ENCODE results near the gene RIT2.

The RIT2 gene

GRCh38 chr18:42941021-42941420 lies 174.5 kb downstream of the RIT2 start:
- H3K27ac ChIP-seq = no peak overlapping the region
- DNase-seq (ENCODE audit: low read depth, low spot score) = no peak

DNA sequence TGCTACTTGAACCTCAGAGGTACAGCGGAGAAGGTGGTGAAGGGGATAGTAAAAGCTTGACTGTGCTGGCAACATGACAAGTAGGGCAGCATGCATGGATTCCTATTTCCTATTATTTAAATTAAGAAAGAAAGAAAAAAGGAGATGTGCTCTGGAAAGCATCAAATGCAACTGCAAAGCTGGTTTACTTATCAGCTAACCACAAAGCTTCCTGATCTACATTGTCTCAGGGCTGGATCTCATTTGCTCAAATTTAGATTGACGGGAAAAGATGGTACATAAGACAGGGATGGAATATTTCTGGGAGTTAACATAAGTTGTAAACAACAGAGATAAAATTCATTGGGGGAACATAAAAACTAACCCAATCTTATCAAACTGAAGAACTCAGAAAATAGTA lies 178.0 kb downstream of the RIT2 start:
- no peak for DNase-seq (ENCODE audit: low read depth, low spot score)
- H3K27ac ChIP-seq = no peak overlapping the region

GRCh38 chr18:42936289-42936688 lies 179.2 kb downstream of the RIT2 start:
- DNase-seq (ENCODE audit: low read depth, low spot score) = no peak
- no peak overlapping the region for H3K27ac ChIP-seq

GRCh38 chr18:42931491-42931890 lies 184.0 kb downstream of the RIT2 start:
- DNase-seq (ENCODE audit: low read depth, low spot score) = no peak
- H3K27ac ChIP-seq = no peak overlapping the region

DNA sequence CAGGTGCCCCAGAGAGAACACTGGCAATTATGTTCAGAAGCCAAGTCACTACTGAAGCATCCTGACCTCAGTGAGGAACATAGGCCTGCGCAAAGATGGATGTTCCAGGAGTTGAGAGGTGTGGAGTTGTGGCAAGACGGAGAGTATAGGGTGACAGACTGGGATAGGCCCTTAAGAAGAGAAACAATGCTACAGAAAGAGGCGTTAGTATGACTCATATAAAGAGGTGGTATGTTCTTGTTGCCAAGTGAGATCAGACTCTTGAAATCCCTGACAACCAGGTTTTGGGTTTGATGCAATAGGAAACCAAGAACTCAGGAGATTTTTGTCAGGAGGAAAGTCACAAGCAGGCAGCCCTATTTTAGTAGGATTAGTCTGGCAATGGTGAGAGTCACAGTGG lies 185.6 kb downstream of the RIT2 start:
- DNase-seq (ENCODE audit: low read depth, low spot score) = no peak
- no peak overlapping the region for H3K27ac ChIP-seq

DNA sequence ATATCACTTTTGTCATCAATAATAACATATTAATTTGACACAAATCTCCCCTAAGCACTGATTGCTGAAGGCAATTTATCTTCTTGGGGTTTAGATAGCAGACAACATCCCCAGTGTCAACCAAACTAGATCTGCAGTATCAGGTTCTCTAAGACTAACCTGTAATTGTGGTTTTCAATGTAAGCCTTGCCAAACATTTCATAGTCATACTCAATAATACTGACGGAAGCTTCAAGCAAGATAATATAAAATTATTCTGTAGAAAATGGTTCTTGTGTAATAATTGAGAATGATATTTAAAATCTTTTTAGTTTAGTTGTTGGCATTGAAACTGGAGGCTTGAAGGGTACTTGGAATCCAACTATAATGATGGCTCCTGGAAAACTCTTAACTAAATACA lies 186.3 kb downstream of the RIT2 start:
- DNase-seq (ENCODE audit: low read depth, low spot score) = no peak
- no peak overlapping the region for H3K27ac ChIP-seq

- DNase-seq (ENCODE audit: low read depth, low spot score) = no peak
- no peak overlapping the region for H3K27ac ChIP-seq
Observed at GRCh38 chr18:42925036-42925435, 190.4 kb downstream of the RIT2 start.

GRCh38 chr18:42922363-42922762 lies 193.1 kb downstream of the RIT2 start:
- DNase-seq (ENCODE audit: low read depth, low spot score) = no peak
- H3K27ac ChIP-seq = no peak overlapping the region

GRCh38 chr18:42921226-42921737 lies 194.2 kb downstream of the RIT2 start:
- DNase-seq (ENCODE audit: low read depth, low spot score) = no peak
- no peak overlapping the region for H3K27ac ChIP-seq

DNA sequence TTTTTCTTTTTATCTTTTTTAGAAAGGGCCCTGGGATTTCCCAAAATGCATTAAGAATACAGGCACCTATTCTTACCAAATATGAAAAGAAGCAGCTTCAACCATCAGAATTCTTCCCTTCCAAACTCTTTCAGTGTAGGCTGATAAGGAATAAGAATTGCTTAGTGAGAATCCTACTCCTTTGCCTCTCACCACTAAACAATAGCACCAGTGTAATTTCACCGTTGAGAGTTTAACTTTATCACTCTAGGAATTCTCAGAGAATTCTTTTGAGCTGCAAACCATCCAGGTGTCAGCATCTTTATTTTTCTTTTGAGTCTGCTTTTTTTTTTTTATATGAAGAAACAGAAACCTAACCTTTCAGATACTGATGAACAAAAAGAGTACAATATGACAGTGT lies 194.9 kb downstream of the RIT2 start:
- DNase-seq (ENCODE audit: low read depth, low spot score) = no peak
- H3K27ac ChIP-seq = no peak overlapping the region

DNA sequence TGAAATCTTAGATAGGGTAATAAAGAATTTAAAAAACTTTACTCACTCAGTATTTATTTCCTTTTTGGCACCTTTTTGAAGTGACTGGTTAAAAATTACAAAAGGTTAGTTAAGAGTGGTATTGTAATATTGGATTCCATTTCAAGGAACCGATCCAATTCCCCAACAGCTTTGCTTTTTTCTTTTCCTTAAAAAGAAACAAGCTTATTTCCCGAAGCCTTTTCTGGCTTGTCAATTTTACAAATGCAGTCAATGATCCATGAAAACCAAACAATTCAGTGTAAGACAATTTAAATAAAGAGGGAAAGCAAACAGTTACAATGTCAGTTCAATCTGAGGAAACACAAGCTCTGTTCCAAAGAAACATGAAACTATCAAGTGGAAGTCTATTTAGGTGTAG lies 200.2 kb downstream of the RIT2 start:
- no peak overlapping the region for H3K27ac ChIP-seq
- DNase-seq (ENCODE audit: low read depth, low spot score) = no peak

DNA sequence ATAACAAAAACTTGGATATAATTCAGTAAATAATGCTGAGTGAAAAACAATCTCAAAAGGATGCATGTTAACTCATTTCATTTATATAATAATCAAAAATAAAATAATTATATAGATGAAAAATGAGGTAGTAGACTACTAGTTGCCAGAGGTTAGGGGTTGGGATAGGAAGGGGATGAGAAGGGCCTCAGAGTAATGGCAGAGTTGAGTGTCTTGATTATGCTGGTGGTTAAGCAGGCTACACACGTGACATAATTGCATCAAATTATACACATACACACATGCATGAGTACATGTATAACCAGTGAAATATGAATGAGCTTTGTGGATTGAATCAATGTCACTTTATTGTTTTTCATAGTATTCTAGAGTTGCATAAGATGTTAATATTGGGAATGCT lies 201.0 kb downstream of the RIT2 start:
- DNase-seq (ENCODE audit: low read depth, low spot score) = no peak
- no peak overlapping the region for H3K27ac ChIP-seq

DNA sequence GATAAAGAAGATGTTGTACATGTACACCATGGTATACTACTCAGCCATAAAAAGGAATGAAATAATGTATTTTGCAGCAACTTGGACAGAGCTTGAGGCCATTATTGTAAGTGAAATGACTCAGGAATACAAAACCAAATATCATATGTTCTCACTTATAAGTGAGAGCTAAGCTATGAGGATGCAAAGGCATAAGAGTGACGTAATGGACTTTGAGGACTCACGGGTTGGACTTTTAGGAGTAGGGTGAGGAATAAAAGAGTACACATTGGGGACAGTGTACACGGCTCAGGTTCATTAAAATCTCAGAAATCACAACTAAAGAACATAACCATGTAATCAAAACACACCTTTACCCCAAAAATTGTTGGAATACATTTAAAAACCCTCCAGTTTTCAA lies 206.4 kb downstream of the RIT2 start:
- no peak for DNase-seq (ENCODE audit: low read depth, low spot score)
- no peak overlapping the region for H3K27ac ChIP-seq

DNA sequence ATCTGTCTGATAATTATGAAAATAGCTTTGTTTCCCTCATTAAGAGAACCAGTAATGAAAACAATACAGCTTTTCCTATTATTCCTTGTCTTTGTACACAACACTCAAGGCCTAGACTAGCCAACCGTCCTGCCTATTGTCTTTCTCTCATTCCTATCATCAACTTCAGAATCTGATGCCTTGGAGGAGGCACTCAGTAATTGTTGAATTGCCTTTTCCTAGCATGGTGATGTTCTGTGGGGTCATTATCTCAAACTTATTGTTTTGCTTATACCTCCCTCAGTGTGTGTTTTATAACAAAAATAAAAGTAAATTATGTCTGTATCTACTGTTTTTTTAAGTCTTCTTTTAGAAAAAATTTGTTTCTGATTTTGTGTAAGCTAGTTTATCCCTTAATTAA lies 208.7 kb downstream of the RIT2 start:
- no peak overlapping the region for H3K27ac ChIP-seq
- no peak for DNase-seq (ENCODE audit: low read depth, low spot score)

GRCh38 chr18:42901161-42901560 lies 214.3 kb downstream of the RIT2 start:
- DNase-seq (ENCODE audit: low read depth, low spot score) = no peak
- no peak overlapping the region for H3K27ac ChIP-seq

DNA sequence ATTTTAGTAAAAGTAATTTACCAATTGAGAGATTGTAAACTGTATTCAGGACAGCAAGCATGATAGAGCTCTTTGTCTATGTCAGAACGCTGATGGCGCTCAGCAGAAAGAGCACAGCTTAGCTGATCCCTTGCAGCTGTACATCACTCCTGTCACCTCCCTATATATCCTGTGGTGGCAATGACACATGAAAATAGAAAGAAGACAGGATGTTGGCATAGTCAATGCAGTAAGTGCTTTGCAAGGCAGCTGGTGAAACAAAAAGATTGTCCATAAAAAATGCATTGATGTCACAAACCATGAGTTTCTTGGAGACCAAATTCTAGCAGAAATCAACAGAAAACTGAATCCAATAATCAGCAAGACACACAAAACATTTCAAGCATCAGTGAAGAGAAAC lies 221.5 kb downstream of the RIT2 start:
- DNase-seq (ENCODE audit: low read depth, low spot score) = no peak
- H3K27ac ChIP-seq = no peak overlapping the region

- DNase-seq (ENCODE audit: low read depth, low spot score) = no peak
Observed at GRCh38 chr18:42892181-42892580, 223.3 kb downstream of the RIT2 start.

GRCh38 chr18:42891705-42892104 lies 223.8 kb downstream of the RIT2 start:
- no peak overlapping the region for H3K27ac ChIP-seq
- DNase-seq (ENCODE audit: low read depth, low spot score) = no peak

More at GRCh38 chr18:42892181-42892580, 223.3 kb downstream of the RIT2 start:
- no peak overlapping the region for H3K27ac ChIP-seq

GRCh38 chr18:42883169-42883568 lies 232.3 kb downstream of the RIT2 start:
- H3K27ac ChIP-seq = no peak overlapping the region
- DNase-seq (ENCODE audit: low read depth, low spot score) = no peak

- no peak for DNase-seq (ENCODE audit: low read depth, low spot score)
- no peak overlapping the region for H3K27ac ChIP-seq
Observed at GRCh38 chr18:42882122-42882521, 233.4 kb downstream of the RIT2 start.

DNA sequence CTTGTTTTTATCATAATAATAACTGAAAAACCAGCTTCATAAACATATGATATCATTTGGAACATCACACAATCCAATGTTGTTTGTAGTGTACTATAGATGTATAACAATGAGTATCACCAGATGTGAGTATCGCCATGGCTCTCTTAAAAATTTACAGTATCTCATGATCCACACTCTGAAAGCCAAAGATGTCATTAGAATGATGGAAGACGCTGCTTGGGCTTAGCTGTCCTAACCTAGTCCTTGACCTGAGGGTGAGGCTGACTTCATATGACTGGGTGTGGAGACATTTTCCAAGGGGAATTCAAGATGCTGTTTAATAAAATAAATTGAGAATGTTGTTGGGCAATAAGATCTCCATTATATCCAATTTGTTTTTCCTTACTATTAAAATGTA lies 242.6 kb downstream of the RIT2 start:
- no peak for DNase-seq (ENCODE audit: low read depth, low spot score)
- no peak overlapping the region for H3K27ac ChIP-seq

GRCh38 chr18:42864876-42865275 lies 250.6 kb downstream of the RIT2 start:
- H3K27ac ChIP-seq = no peak overlapping the region
- DNase-seq (ENCODE audit: low read depth, low spot score) = no peak

DNA sequence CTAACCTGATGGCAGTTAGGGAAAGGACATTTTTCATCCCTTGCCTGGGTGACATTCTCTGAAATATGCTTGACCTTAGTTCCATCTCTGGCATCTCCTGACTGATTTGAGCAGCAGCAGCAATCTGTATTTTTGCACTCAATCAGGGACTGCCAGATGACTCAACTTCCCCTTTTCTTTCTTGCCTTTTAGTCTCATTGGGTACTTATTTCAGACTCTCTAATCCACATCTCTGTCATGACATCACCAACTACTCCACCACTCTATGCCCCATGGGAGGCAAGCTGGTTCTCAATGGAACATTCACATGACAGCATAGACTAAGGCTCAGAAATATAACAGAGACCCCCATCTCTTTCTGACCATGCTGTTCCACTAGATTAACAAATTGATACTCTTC lies 254.2 kb downstream of the RIT2 start:
- no peak for DNase-seq (ENCODE audit: low read depth, low spot score)
- no peak overlapping the region for H3K27ac ChIP-seq

Data from epithelial cell of prostate (primary cell).